ENCODE data around the gene LANCL3. TPM values are rescaled to one million over a fixed set of nuclear protein-coding genes. Genes with fewer than 3 reads are reported as not detected.
A peak's percentile ranks its signal among the peaks of the same experiment; 100 is the strongest.

Gene LANCL3
- polyA plus RNA-seq, 3 donors: 0.01 to 0.12 TPM; not detected in 1

- Histone ChIP-seq H3K27me3 (ENCODE audit: control insufficient read depth in 2 of 2, insufficient read depth in 2 of 2, low read length in 2 of 2) (peaks cover 4 to 10% of the 10 kb centered on the region in 2 donors), H2AFZ (ENCODE audit: insufficient read depth, low read depth, low read length, poor library complexity, severe bottlenecking) (peak overlapping the region; percentile 55), H3K9ac (ENCODE audit: insufficient read depth, low read length, poor library complexity, severe bottlenecking) (no peak overlapping the region), H4K20me1 (ENCODE audit: insufficient read depth, low read length) (no peaks in the 10 kb centered on the region), H3K4me2 (replicated peaks; ENCODE audit: extremely low read depth, low read length, poor library complexity, severe bottlenecking) (peak overlapping the region; percentile 68), H3K4me1 (ENCODE audit: control insufficient read depth in 1 of 2, insufficient read depth in 2 of 2, low read length in 2 of 2) (peaks cover 6 to 8% of the 10 kb centered on the region in 2 donors), H3K27ac (ENCODE audit: low read depth in 1 of 2, low read length in 2 of 2) (no peak overlapping the region), H3K79me2 (ENCODE audit: insufficient read depth, low read length) (no peaks in the 10 kb centered on the region), H3K4me3 (replicated peaks in 1 of 3; ENCODE audit: low read depth in 2 of 3, low read length in 3 of 3) (peak overlapping the region in 1 of 3 experiments; percentile 59), H3K9me3 (replicated peaks in 1 of 2; ENCODE audit: control insufficient read depth in 1 of 2, insufficient read depth in 1 of 2, low read length in 2 of 2) (no peaks in the 10 kb centered on the region), H3K36me3 (replicated peaks in 1 of 2; ENCODE audit: control insufficient read depth in 1 of 2, insufficient read depth in 2 of 2, low read length in 2 of 2) (no peaks in the 10 kb centered on the region)
- no CpG with 5 or more reads among the region's 9 CpGs for WGBS (ENCODE audit: insufficient coverage)
- H3K4me1 Mint-ChIP-seq: peaks cover 6% of the 10 kb centered on the region
- TF ChIP-seq, protein P1, sequence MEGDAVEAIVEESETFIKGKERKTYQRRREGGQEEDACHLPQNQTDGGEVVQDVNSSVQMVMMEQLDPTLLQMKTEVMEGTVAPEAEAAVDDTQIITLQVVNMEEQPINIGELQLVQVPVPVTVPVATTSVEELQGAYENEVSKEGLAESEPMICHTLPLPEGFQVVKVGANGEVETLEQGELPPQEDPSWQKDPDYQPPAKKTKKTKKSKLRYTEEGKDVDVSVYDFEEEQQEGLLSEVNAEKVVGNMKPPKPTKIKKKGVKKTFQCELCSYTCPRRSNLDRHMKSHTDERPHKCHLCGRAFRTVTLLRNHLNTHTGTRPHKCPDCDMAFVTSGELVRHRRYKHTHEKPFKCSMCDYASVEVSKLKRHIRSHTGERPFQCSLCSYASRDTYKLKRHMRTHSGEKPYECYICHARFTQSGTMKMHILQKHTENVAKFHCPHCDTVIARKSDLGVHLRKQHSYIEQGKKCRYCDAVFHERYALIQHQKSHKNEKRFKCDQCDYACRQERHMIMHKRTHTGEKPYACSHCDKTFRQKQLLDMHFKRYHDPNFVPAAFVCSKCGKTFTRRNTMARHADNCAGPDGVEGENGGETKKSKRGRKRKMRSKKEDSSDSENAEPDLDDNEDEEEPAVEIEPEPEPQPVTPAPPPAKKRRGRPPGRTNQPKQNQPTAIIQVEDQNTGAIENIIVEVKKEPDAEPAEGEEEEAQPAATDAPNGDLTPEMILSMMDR (IDR thresholded peaks at IDR 0.05): no peak
- intact Hi-C loops (cut with micrococcal nuclease): no loop called here
- peaks cover 6 to 19% (median 18%) of the 10 kb centered on the region in 3 donors for H3K27me3 Mint-ChIP-seq (ENCODE audit: low read depth in 3 of 3)
- peak overlapping the region; percentile 70 to 87 for H3K4me3 Mint-ChIP-seq
- no peak overlapping the region for H3K27ac Mint-ChIP-seq
- no peaks in the 10 kb centered on the region for H3K36me3 Mint-ChIP-seq
- peaks cover 0 to 4% (median 0%) of the 10 kb centered on the region in 7 donors for H3K9me3 Mint-ChIP-seq
- no peak for DNase-seq
These were observed 115.0 kb downstream of the LANCL3 start for GRCh38 chrX:37686369-37686995.

GRCh38 chrX:37686996-37687395 is 115.5 kb downstream of the LANCL3 start:
- H3K27me3 ChIP-seq (ENCODE audit: control insufficient read depth in 2 of 2, insufficient read depth in 2 of 2, low read length in 2 of 2): peaks cover 4 to 10% of the 10 kb centered on the region in 2 donors
- Mint-ChIP-seq H3K27ac (no peak overlapping the region), H3K4me1 (peaks cover 6% of the 10 kb centered on the region), H3K27me3 (ENCODE audit: low read depth in 3 of 3) (peaks cover 6 to 19% (median 18%) of the 10 kb centered on the region in 3 donors), H3K36me3 (no peaks in the 10 kb centered on the region), H3K9me3 (peaks cover 0 to 4% (median 0%) of the 10 kb centered on the region in 7 donors), H3K4me3 (no peak overlapping the region)
- TF ChIP-seq, protein P1 (IDR thresholded peaks at IDR 0.05): no peak
- no peak overlapping the region for H3K9ac ChIP-seq (ENCODE audit: insufficient read depth, low read length, poor library complexity, severe bottlenecking)
- WGBS (ENCODE audit: insufficient coverage): no CpG with 5 or more reads among the region's 3 CpGs
- H3K36me3 ChIP-seq (replicated peaks in 1 of 2; ENCODE audit: control insufficient read depth in 1 of 2, insufficient read depth in 2 of 2, low read length in 2 of 2): no peaks in the 10 kb centered on the region
- H3K27ac ChIP-seq (ENCODE audit: low read depth in 1 of 2, low read length in 2 of 2): no peak overlapping the region
- H4K20me1 ChIP-seq (ENCODE audit: insufficient read depth, low read length): no peaks in the 10 kb centered on the region
- H3K9me3 ChIP-seq (replicated peaks in 1 of 2; ENCODE audit: control insufficient read depth in 1 of 2, insufficient read depth in 1 of 2, low read length in 2 of 2): no peaks in the 10 kb centered on the region
- no peak for DNase-seq
- H3K4me2 ChIP-seq (replicated peaks; ENCODE audit: extremely low read depth, low read length, poor library complexity, severe bottlenecking): no peak overlapping the region
- peaks cover 6 to 8% of the 10 kb centered on the region in 2 donors for H3K4me1 ChIP-seq (ENCODE audit: control insufficient read depth in 1 of 2, insufficient read depth in 2 of 2, low read length in 2 of 2)
- H2AFZ ChIP-seq (ENCODE audit: insufficient read depth, low read depth, low read length, poor library complexity, severe bottlenecking): no peak overlapping the region
- no peaks in the 10 kb centered on the region for H3K79me2 ChIP-seq (ENCODE audit: insufficient read depth, low read length)
- intact Hi-C loops (cut with micrococcal nuclease): no loop called here
- no peak overlapping the region for H3K4me3 ChIP-seq (replicated peaks in 1 of 3; ENCODE audit: low read depth in 2 of 3, low read length in 3 of 3)
